SK-N-SH treated with all-trans-retinoic acid at 6 μM for 48 hours (cell line): Measurements from ENCODE around the gene SH3RF2.

Experiments used
- ARNTL ChIP-seq: fragments of 450-650 bp; formaldehyde crosslinking; IDR thresholded peaks from 2 replicates; pipeline ENCODE4 v1.5.0; 2020; ENCODE audit warnings: low read depth, mild to moderate bottlenecking, moderate library complexity, borderline replicate concordance
- CSDC2 ChIP-seq: fragments of 250-450 bp; sonication (Bioruptor Pico); IDR thresholded peaks from 2 replicates; pipeline ENCODE4 v1.5.0; 2020; ENCODE audit warnings: mild to moderate bottlenecking, moderate library complexity
- PPARA ChIP-seq: fragments of 250-450 bp; sonication (Bioruptor Pico); IDR thresholded peaks from 2 replicates; pipeline ENCODE4 v1.5.0; 2020; ENCODE audit warnings: mild to moderate bottlenecking, borderline replicate concordance
- TCF4 ChIP-seq: fragments of 250-450 bp; sonication (Bioruptor Pico); IDR thresholded peaks from 2 replicates; pipeline ENCODE4 v1.8.0; 2021; ENCODE audit warnings: mild to moderate bottlenecking, moderate library complexity, borderline replicate concordance
- TOX ChIP-seq: fragments of 250-450 bp; sonication (Bioruptor Pico); IDR thresholded peaks from 2 replicates; pipeline ENCODE4 v1.8.0; 2021; ENCODE audit warnings: mild to moderate bottlenecking, moderate library complexity, borderline replicate concordance
- ZFP3 ChIP-seq: fragments of 250-450 bp; sonication (Bioruptor Pico); IDR thresholded peaks from 2 replicates; pipeline ENCODE4 v1.5.0; 2020; ENCODE audit warnings: mild to moderate bottlenecking, moderate library complexity
- ZFP30 ChIP-seq: fragments of 450-650 bp; formaldehyde crosslinking; IDR thresholded peaks from 2 replicates; pipeline ENCODE4 v1.5.0; 2022; ENCODE audit warnings: mild to moderate bottlenecking, moderate library complexity
- ZNF70 ChIP-seq: fragments of 450-650 bp; formaldehyde crosslinking; IDR thresholded peaks from 2 replicates; pipeline ENCODE4 v1.5.0; 2020; ENCODE audit warnings: mild to moderate bottlenecking, moderate library complexity
- TF ChIP-seq, protein P1 (sequence below): fragments of 250-450 bp; sonication (Bioruptor Pico); IDR thresholded peaks from 2 replicates; pipeline ENCODE4 v1.8.0; 2021; ENCODE audit warnings: low read depth, mild to moderate bottlenecking, moderate library complexity, borderline replicate concordance
- TF ChIP-seq, protein P2 (sequence below): fragments of 250-450 bp; sonication (Bioruptor Pico); IDR thresholded peaks from 2 replicates; pipeline ENCODE4 v1.8.0; 2020; ENCODE audit warnings: mild to moderate bottlenecking, moderate library complexity, borderline replicate concordance
- TF ChIP-seq, protein P3 (sequence below): fragments of 250-450 bp; sonication (Bioruptor Pico); IDR thresholded peaks from 2 replicates; pipeline ENCODE4 v1.5.0; 2020; ENCODE audit warnings: mild to moderate bottlenecking, moderate library complexity

DNA sequence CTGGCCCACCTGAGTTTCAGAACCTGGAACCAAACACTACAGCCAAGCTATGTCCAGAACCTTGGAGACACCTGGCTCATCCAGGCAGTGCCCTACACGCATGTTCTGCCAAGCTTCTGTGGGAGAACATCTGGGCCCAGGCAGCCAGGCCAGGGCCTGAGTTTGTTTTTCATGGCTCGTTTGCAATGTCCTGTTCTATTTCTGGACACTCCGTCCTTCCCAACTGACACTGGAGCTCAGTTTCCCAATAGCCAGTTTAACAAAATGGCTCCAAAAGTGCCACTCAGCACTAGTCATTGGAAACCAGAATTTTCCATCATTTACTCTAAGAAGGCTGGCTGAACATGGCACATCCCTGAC is 38.6 kb downstream of the SH3RF2 start:
- no peak for TF ChIP-seq ZFP3 (CRISPR knock-in tag)
- TF ChIP-seq PPARA (CRISPR knock-in tag): no peak
- TF ChIP-seq, protein P1, sequence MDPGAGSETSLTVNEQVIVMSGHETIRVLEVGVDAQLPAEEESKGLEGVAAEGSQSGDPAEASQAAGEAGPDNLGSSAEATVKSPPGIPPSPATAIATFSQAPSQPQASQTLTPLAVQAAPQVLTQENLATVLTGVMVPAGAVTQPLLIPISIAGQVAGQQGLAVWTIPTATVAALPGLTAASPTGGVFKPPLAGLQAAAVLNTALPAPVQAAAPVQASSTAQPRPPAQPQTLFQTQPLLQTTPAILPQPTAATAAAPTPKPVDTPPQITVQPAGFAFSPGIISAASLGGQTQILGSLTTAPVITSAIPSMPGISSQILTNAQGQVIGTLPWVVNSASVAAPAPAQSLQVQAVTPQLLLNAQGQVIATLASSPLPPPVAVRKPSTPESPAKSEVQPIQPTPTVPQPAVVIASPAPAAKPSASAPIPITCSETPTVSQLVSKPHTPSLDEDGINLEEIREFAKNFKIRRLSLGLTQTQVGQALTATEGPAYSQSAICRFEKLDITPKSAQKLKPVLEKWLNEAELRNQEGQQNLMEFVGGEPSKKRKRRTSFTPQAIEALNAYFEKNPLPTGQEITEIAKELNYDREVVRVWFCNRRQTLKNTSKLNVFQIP (CRISPR knock-in tag): no peak
- TF ChIP-seq, protein P2, sequence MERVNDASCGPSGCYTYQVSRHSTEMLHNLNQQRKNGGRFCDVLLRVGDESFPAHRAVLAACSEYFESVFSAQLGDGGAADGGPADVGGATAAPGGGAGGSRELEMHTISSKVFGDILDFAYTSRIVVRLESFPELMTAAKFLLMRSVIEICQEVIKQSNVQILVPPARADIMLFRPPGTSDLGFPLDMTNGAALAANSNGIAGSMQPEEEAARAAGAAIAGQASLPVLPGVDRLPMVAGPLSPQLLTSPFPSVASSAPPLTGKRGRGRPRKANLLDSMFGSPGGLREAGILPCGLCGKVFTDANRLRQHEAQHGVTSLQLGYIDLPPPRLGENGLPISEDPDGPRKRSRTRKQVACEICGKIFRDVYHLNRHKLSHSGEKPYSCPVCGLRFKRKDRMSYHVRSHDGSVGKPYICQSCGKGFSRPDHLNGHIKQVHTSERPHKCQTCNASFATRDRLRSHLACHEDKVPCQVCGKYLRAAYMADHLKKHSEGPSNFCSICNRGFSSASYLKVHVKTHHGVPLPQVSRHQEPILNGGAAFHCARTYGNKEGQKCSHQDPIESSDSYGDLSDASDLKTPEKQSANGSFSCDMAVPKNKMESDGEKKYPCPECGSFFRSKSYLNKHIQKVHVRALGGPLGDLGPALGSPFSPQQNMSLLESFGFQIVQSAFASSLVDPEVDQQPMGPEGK: no peak
- no peak for TF ChIP-seq TOX
- no peak for TF ChIP-seq TCF4 (CRISPR knock-in tag)
- TF ChIP-seq ZNF70 (CRISPR knock-in tag): no peak
- TF ChIP-seq ARNTL: no peak
- TF ChIP-seq CSDC2 (CRISPR knock-in tag): no peak
- no peak for TF ChIP-seq ZFP30
- TF ChIP-seq, protein P3, sequence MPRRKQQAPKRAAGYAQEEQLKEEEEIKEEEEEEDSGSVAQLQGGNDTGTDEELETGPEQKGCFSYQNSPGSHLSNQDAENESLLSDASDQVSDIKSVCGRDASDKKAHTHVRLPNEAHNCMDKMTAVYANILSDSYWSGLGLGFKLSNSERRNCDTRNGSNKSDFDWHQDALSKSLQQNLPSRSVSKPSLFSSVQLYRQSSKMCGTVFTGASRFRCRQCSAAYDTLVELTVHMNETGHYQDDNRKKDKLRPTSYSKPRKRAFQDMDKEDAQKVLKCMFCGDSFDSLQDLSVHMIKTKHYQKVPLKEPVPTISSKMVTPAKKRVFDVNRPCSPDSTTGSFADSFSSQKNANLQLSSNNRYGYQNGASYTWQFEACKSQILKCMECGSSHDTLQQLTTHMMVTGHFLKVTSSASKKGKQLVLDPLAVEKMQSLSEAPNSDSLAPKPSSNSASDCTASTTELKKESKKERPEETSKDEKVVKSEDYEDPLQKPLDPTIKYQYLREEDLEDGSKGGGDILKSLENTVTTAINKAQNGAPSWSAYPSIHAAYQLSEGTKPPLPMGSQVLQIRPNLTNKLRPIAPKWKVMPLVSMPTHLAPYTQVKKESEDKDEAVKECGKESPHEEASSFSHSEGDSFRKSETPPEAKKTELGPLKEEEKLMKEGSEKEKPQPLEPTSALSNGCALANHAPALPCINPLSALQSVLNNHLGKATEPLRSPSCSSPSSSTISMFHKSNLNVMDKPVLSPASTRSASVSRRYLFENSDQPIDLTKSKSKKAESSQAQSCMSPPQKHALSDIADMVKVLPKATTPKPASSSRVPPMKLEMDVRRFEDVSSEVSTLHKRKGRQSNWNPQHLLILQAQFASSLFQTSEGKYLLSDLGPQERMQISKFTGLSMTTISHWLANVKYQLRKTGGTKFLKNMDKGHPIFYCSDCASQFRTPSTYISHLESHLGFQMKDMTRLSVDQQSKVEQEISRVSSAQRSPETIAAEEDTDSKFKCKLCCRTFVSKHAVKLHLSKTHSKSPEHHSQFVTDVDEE (CRISPR knock-in tag): no peak
